ENCODE measurements around the gene ZBTB16. TPM values are rescaled to one million over a fixed set of nuclear protein-coding genes. Genes with fewer than 3 reads are reported as not detected.
A peak's percentile ranks its signal among the peaks of the same experiment; 100 is the strongest.

ZBTB16 gene
- polyA plus RNA-seq, 1 experiment: not detected

DNA sequence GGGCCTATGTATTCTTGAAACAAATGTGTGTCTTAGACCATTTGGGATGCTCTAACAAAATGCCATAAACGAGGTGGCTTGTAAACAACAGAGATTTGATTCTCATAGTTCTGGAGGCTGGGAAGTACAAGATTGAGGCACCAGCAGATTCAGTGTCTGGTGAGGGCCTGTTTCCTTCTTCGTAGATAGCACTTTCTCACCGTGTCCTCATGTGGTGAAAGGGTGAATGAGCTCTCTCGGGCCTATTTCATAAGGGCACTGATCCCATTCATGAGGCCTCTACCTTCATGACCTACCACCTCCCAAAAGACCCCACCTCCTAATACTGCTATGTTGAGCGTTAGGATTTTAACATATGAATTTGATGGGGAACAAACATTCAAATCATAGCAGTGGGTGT, 230.3 kb downstream of the ZBTB16 start:
- ChIA-PET CTCF (interaction anchor here (0.8 to 5.2 kb wide), 5 partner anchors 9 to 51 kb away, joined by 3 to 37 read pairs (median 4); no protein-coding TSS in a partner anchor), POLR2A (no interaction called here)
- TF ChIP-seq CTCF (IDR thresholded peaks at IDR 0.05; ENCODE audit: low read depth, low read length): no peak
- Histone ChIP-seq H3K9me3 (ENCODE audit: control insufficient read depth, insufficient read depth, low read length) (no peaks in the 10 kb centered on the region), H3K27me3 (ENCODE audit: control insufficient read depth, insufficient read depth, low read length) (no peaks in the 10 kb centered on the region), H3K4me3 (ENCODE audit: low read depth, low read length) (no peak overlapping the region), H3K27ac (ENCODE audit: low read depth, low read length) (no peak overlapping the region)
- DNase-seq (ENCODE audit: low read depth, low spot score): no peak

- no peak overlapping the region for H3K4me3 ChIP-seq (ENCODE audit: low read depth, low read length)
- H3K9me3 ChIP-seq (ENCODE audit: control insufficient read depth, insufficient read depth, low read length): no peaks in the 10 kb centered on the region
- DNase-seq (ENCODE audit: low read depth, low spot score): no peak
- CTCF ChIA-PET: interaction anchor here (0.5 to 5.2 kb wide), 5 partner anchors 10 to 72 kb away, joined by 3 to 37 read pairs (median 4); no protein-coding TSS in a partner anchor
- no peak overlapping the region for H3K27ac ChIP-seq (ENCODE audit: low read depth, low read length)
- no peak for TF ChIP-seq CTCF (IDR thresholded peaks at IDR 0.05; ENCODE audit: low read depth, low read length)
- H3K27me3 ChIP-seq (ENCODE audit: control insufficient read depth, insufficient read depth, low read length): no peaks in the 10 kb centered on the region
- POLR2A ChIA-PET: no interaction called here
These were observed 231.2 kb downstream of the ZBTB16 start for GRCh38 chr11:114290503-114291235.

DNA sequence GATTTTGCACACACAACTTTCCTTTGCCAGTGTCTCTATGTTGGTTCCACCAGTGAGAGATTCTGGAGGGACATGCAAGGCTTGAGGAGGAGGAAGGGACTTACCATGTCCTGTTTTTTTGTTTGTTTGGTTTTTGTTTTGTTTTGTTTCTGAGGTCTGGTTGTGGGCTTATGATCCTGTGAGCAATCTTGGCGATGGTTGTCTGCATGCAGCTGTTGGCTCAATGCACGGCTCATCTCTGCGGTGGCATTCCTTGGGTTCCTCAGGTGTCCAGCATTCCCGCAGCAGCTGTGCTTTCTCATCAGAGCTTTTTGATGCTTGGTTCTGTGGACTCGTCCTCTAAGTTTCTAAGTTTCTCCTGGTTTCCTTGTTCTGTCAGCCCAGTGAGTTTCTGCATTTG, 231.9 kb downstream of the ZBTB16 start:
- peak; percentile 49 for DNase-seq (ENCODE audit: low read depth, low spot score)
- Histone ChIP-seq H3K9me3 (ENCODE audit: control insufficient read depth, insufficient read depth, low read length) (no peaks in the 10 kb centered on the region), H3K27ac (ENCODE audit: low read depth, low read length) (peak overlapping the region; percentile 59), H3K27me3 (ENCODE audit: control insufficient read depth, insufficient read depth, low read length) (no peaks in the 10 kb centered on the region), H3K4me3 (ENCODE audit: low read depth, low read length) (no peak overlapping the region; the same call in 1 of the 2 replicates)
- TF ChIP-seq CTCF (IDR thresholded peaks at IDR 0.05; ENCODE audit: low read depth, low read length): no peak
- ChIA-PET POLR2A (no interaction called here), CTCF (interaction anchor here (0.5 to 5.2 kb wide), 3 partner anchors 10 to 71 kb away, joined by 4 to 37 read pairs (median 4); no protein-coding TSS in a partner anchor)

DNA sequence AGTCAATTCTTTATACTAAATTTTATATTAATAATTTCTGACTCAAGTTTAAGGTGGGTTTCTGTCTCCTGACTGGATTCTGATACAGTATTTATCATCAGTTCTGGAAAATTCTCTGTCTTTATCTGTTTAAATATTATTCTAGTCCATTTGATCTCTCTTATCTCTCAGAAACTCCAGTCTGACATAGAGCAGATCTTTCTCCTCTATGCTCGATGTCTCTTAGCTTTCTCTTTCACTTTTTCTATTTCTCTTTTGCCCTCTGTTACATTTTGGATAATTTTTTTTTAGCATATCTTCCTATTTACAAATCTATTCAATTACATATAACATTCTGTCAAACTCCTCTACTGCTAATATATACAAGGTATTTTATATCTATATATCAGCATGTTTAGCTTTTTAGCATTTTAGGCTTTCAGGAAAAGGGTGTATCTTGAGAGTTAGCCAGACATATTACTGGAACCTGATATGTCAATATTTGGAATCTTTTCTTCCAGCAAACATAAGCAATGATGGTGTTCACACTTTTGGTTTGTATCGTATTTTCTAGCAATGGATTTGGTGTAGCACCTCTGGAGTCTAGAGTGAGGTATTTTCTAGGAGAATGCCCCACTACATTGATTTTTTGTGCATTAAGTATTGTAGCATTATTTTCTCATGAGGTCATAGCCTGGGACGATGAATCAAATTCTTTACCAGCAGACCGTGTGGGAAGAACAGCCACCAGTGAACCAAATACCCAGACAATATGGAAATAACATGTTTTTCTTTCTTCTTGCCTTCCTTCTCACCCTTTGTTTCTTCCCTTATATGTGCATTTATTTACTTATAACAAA, 232.6 kb downstream of the ZBTB16 start:
- Histone ChIP-seq H3K4me3 (ENCODE audit: low read depth, low read length) (peak overlapping the region; percentile 21), H3K27ac (ENCODE audit: low read depth, low read length) (no peak overlapping the region), H3K27me3 (ENCODE audit: control insufficient read depth, insufficient read depth, low read length) (no peaks in the 10 kb centered on the region), H3K9me3 (ENCODE audit: control insufficient read depth, insufficient read depth, low read length) (no peaks in the 10 kb centered on the region)
- no peak for DNase-seq (ENCODE audit: low read depth, low spot score)
- POLR2A ChIA-PET: no interaction called here
- CTCF ChIA-PET: interaction anchor here (5.2 kb wide), 1 partner anchor 11 kb away, joined by 37 read pairs; no protein-coding TSS in a partner anchor
- no peak for TF ChIP-seq CTCF (IDR thresholded peaks at IDR 0.05; ENCODE audit: low read depth, low read length)
